Nephron progenitor cell (in vitro differentiated cells): ENCODE results near the gene MXD1.

Experiments
- DNase-seq: peaks from one replicate; pipeline ENCODE4 v3.0.0; 2021
- H3K27ac Mint-ChIP-seq: 2 replicates; pipeline ENCODE4 v1.8.0; 2021; ENCODE audit warnings: mild to moderate bottlenecking, moderate library complexity, mixed read lengths
- H3K27me3 Mint-ChIP-seq: 2 replicates; pipeline ENCODE4 v1.8.0; 2021; ENCODE audit warnings: mild to moderate bottlenecking, low read depth, mixed read lengths; ENCODE audit not compliant: poor library complexity
- H3K36me3 Mint-ChIP-seq: 2 replicates; pipeline ENCODE4 v1.8.0; 2021; ENCODE audit warnings: low read depth, mixed read lengths
- H3K4me1 Mint-ChIP-seq: 2 replicates; pipeline ENCODE4 v1.8.0; 2021; ENCODE audit warnings: mixed read lengths
- H3K4me3 Mint-ChIP-seq: 2 replicates; pipeline ENCODE4 v1.8.0; 2021; ENCODE audit warnings: mild to moderate bottlenecking, moderate library complexity, mixed read lengths
- H3K9me3 Mint-ChIP-seq: 2 replicates; pipeline ENCODE4 v1.8.0; 2021; ENCODE audit warnings: mild to moderate bottlenecking, moderate library complexity, mixed read lengths
- CTCF ChIP-seq: fragments of 200-600 bp; sonication (generic); IDR thresholded peaks from 2 replicates; pipeline ENCODE4 v1.5.0; 2021; ENCODE audit warnings: antibody characterized with exemption

MXD1 gene

GRCh38 chr2:69952336-69953115 is 37.6 kb downstream of the MXD1 start:
- H3K27me3 Mint-ChIP-seq = peaks cover 21% of the 10 kb centered on the region
- no peaks in the 10 kb centered on the region for H3K9me3 Mint-ChIP-seq
- H3K36me3 Mint-ChIP-seq = no peaks in the 10 kb centered on the region
- H3K4me3 Mint-ChIP-seq = no peak overlapping the region
- TF ChIP-seq CTCF = no peak
- peaks cover 13% of the 10 kb centered on the region for H3K4me1 Mint-ChIP-seq
- H3K27ac Mint-ChIP-seq = no peak overlapping the region
- no peak for DNase-seq

- Mint-ChIP-seq H3K27me3 (peaks cover 29% of the 10 kb centered on the region), H3K4me3 (no peak overlapping the region), H3K4me1 (peaks cover 7% of the 10 kb centered on the region), H3K36me3 (no peaks in the 10 kb centered on the region), H3K27ac (no peak overlapping the region), H3K9me3 (no peaks in the 10 kb centered on the region)
- no peak for TF ChIP-seq CTCF
- no peak for DNase-seq
Measured at GRCh38 chr2:69954084-69954483, 39.2 kb downstream of the MXD1 start.

GRCh38 chr2:69955029-69955428 is 40.1 kb downstream of the MXD1 start:
- no peak overlapping the region for H3K27ac Mint-ChIP-seq
- peaks cover 13% of the 10 kb centered on the region for H3K4me1 Mint-ChIP-seq
- no peak for TF ChIP-seq CTCF
- H3K27me3 Mint-ChIP-seq = peaks cover 34% of the 10 kb centered on the region
- DNase-seq = no peak
- H3K36me3 Mint-ChIP-seq = no peaks in the 10 kb centered on the region
- H3K9me3 Mint-ChIP-seq = no peaks in the 10 kb centered on the region
- no peak overlapping the region for H3K4me3 Mint-ChIP-seq

GRCh38 chr2:69956475-69956979 is 41.6 kb downstream of the MXD1 start:
- Mint-ChIP-seq H3K27ac (no peak overlapping the region), H3K9me3 (no peaks in the 10 kb centered on the region), H3K4me3 (no peak overlapping the region), H3K4me1 (peaks cover 13% of the 10 kb centered on the region), H3K36me3 (no peaks in the 10 kb centered on the region), H3K27me3 (peaks cover 30% of the 10 kb centered on the region)
- TF ChIP-seq CTCF = no peak
- DNase-seq = no peak

GRCh38 chr2:69957965-69958364 is 43.1 kb downstream of the MXD1 start:
- TF ChIP-seq CTCF = no peak
- Mint-ChIP-seq H3K27me3 (peaks cover 30% of the 10 kb centered on the region), H3K36me3 (no peaks in the 10 kb centered on the region), H3K9me3 (no peaks in the 10 kb centered on the region), H3K4me3 (no peak overlapping the region), H3K27ac (no peak overlapping the region), H3K4me1 (peaks cover 13% of the 10 kb centered on the region)
- DNase-seq = no peak

- DNase-seq = no peak
- Mint-ChIP-seq H3K27ac (no peak overlapping the region), H3K27me3 (peaks cover 30% of the 10 kb centered on the region), H3K4me1 (peaks cover 13% of the 10 kb centered on the region), H3K36me3 (no peaks in the 10 kb centered on the region), H3K9me3 (no peaks in the 10 kb centered on the region), H3K4me3 (no peak overlapping the region)
- no peak for TF ChIP-seq CTCF
Measured at GRCh38 chr2:69958480-69958879, 43.6 kb downstream of the MXD1 start.
